ENCODE results near the gene SPACA4. TPM values are rescaled to one million over a fixed set of nuclear protein-coding genes. Genes with fewer than 3 reads are reported as not detected.

Gene SPACA4
- total RNA-seq, 2 experiments from 2014 or later, result not detected

DNA sequence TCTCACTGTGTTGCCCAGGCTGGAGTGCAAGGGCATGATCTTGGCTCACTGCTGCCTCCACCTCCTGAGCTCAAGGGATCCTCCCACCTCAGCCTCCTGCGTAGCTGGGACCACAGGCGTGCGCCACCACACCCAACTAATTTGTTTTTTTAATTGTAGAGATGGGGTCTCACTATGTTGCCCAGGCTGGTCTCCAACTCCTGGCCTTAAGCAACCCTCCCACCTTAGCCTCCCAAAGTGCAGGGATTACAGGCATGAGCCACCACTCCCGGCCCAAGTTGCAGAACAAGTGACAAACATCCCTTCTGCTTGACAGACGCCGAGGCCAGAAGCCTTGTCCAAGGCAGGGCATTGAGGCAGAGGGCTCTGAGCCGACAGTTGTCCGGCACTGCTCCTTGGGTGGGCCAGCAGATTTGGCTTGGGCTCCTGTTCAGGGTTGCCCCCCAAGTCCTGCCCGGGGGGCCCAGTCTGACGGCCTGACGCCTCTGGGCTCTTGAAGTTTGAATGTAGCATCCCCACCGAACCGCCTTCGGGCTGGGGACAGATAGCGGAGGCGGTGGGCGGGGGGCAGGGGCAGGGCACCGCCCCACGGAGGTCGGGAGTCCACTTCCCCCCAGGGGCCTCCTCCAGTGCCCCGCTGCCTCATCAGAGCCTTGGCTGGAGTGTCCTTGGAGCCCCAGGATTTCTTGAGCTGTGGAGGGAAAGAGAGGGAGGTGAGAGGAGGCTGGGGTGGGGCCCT is 5.7 kb upstream of the SPACA4 start:
- DNase-seq (no peak), ATAC-seq (no peak)
- Mint-ChIP-seq H3K27ac (no peak overlapping the region), H3K36me3 (ENCODE audit: low read depth) (no peaks in the 10 kb centered on the region), H3K4me1 (ENCODE audit: low read depth) (peaks cover 2% of the 10 kb centered on the region), H3K27me3 (ENCODE audit: low read depth) (no peaks in the 10 kb centered on the region), H3K4me3 (no peak overlapping the region), H3K9me3 (ENCODE audit: insufficient read depth) (no peaks in the 10 kb centered on the region)
- CTCF ChIA-PET, result no interaction called here
- POLR2A ChIA-PET, result no interaction called here

DNA sequence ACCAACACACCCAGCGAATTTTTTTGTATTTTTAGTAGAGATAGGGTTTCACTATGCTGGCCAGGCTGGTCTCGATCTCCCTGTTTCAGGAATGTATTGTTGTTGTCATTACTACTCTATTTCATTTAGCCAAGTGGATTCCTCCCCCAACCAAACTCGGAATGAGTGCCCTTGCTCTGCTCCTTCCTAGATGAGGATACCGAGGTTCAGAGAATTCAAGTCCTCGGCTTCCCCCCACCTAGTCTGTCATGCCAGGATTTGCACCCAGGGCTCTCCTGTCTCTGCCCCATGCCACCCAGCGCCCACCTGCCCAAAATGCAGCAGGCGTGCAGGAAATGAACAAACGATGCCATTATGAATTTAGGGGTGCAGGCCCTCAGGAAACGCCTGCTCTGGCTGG is 3.5 kb upstream of the SPACA4 start:
- ATAC-seq, result no peak
- POLR2A ChIA-PET, result interaction anchor here (1.5 kb wide), 1 partner anchor 16 kb away, joined by 4 read pairs; the partner anchor contains the start of genes RPL18 and SPHK2
- Mint-ChIP-seq H3K4me1 (ENCODE audit: low read depth) (no peaks in the 10 kb centered on the region), H3K36me3 (ENCODE audit: low read depth) (no peaks in the 10 kb centered on the region), H3K27me3 (ENCODE audit: low read depth) (no peaks in the 10 kb centered on the region), H3K4me3 (no peak overlapping the region), H3K27ac (no peak overlapping the region), H3K9me3 (ENCODE audit: insufficient read depth) (no peaks in the 10 kb centered on the region)
- CTCF ChIA-PET, result no interaction called here
- no peak for DNase-seq

DNA sequence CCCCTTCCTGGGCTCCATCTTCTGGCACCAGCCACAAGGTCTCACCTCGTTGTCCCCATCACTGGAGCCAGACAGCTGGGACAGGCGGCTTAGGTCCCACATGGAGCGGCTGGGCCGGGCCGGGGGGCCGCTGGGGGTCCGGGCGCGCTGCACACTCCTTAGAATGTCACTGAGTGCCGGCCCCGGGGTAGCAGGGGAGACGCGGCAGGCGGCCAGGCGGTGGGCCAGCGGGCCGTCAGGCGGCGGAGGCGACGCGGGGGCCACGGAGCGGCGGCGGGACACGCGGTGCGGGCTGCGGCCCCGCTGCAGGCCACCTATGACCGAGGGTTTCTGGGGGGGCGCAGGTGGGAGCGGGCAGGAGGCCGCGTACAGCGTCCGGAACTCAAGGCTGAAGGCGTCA is 3.1 kb upstream of the SPACA4 start:
- Mint-ChIP-seq H3K27me3 (ENCODE audit: low read depth) (no peaks in the 10 kb centered on the region), H3K4me1 (ENCODE audit: low read depth) (no peaks in the 10 kb centered on the region), H3K27ac (no peak overlapping the region), H3K4me3 (no peak overlapping the region), H3K36me3 (ENCODE audit: low read depth) (no peaks in the 10 kb centered on the region), H3K9me3 (ENCODE audit: insufficient read depth) (no peaks in the 10 kb centered on the region)
- ATAC-seq, result no peak
- CTCF ChIA-PET, result no interaction called here
- no peak for DNase-seq
- POLR2A ChIA-PET, result no interaction called here

DNA sequence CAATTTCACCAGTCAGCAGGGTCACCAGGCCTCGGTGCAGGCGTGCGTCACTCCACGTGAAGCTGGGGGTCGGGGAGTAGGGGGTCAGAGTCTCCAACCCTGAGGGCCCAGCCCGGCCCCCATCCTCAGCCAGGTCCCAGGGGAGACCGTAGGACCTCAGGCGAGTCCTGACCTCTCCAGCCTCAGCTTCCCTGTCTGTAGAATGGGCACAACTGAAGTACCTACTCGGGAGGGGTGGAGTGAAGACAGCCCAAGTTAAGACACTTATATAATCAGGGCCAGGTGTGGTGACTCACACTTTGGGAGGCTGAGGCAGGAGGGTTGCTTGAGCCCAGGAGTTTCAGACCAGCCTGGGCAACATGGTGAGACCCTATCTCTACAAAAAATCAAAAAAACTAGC is 2.7 kb upstream of the SPACA4 start:
- H3K27me3 Mint-ChIP-seq (ENCODE audit: low read depth), result no peaks in the 10 kb centered on the region
- H3K4me3 Mint-ChIP-seq, result no peak overlapping the region
- ATAC-seq, result no peak
- peaks cover 3% of the 10 kb centered on the region for H3K4me1 Mint-ChIP-seq (ENCODE audit: low read depth)
- ChIA-PET POLR2A (no interaction called here), CTCF (no interaction called here)
- H3K9me3 Mint-ChIP-seq (ENCODE audit: insufficient read depth), result no peaks in the 10 kb centered on the region
- no peaks in the 10 kb centered on the region for H3K36me3 Mint-ChIP-seq (ENCODE audit: low read depth)
- no peak for DNase-seq
- no peak overlapping the region for H3K27ac Mint-ChIP-seq

DNA sequence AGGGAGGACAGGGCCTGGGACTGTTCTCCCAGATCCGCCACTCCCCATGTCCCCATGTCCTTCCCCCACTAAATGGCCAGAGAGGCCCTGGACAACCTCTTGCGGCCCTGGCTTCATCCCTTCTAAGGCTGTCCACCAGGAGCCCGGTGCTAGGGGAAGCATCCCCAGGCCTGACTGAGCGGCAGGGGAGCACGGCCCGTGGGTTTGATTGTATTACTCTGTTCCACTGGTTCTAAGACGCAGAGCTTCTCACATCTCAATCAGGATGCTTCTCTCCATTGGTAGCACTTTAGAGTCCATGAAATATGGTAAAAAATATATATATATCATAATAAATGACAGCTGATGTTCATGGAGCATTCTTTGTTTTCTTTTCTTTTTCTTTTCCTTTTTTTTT is 815 bp downstream of the SPACA4 start:
- CTCF ChIA-PET, result interaction anchor here (2.0 to 3.4 kb wide), 5 partner anchors 15 to 117 kb away, joined by 4 to 32 read pairs (median 27); no protein-coding TSS in a partner anchor

DNA sequence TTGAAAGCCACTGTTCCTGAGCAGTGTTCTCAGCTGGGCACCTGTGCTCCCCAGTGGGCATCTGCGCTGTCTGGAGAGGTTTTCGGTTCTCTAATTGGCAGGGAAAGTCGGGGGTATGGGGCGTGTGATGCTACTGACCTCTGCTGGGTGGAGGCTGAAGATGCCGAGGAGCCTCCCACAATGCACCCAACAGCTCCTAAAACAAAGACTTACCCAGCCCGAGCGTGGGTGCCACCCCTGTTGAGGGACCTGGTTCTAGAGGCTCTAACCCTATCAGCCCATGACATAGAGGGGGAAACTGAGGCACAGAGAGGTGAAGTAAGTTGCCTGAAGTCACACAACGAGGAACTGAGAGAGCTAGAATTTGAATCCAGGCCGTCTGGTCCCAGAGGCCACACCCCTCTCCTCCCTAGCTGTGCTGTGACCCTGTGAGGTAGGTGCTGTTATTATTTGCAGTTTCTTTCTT is 2.3 kb downstream of the SPACA4 start:
- H3K4me3 Mint-ChIP-seq, result no peak overlapping the region

More for the DNA sequence above, 815 bp downstream of the SPACA4 start:
- Mint-ChIP-seq H3K27ac (no peak overlapping the region), H3K4me1 (ENCODE audit: low read depth) (peaks cover 4% of the 10 kb centered on the region), H3K9me3 (ENCODE audit: insufficient read depth) (no peaks in the 10 kb centered on the region), H3K4me3 (no peak overlapping the region), H3K27me3 (ENCODE audit: low read depth) (no peaks in the 10 kb centered on the region), H3K36me3 (ENCODE audit: low read depth) (no peaks in the 10 kb centered on the region)
- POLR2A ChIA-PET, result interaction anchor here (1.4 kb wide), 1 partner anchor 33 kb away, joined by 5 read pairs; no protein-coding TSS in a partner anchor
- DNase-seq, result no peak
- no peak for ATAC-seq

DNA sequence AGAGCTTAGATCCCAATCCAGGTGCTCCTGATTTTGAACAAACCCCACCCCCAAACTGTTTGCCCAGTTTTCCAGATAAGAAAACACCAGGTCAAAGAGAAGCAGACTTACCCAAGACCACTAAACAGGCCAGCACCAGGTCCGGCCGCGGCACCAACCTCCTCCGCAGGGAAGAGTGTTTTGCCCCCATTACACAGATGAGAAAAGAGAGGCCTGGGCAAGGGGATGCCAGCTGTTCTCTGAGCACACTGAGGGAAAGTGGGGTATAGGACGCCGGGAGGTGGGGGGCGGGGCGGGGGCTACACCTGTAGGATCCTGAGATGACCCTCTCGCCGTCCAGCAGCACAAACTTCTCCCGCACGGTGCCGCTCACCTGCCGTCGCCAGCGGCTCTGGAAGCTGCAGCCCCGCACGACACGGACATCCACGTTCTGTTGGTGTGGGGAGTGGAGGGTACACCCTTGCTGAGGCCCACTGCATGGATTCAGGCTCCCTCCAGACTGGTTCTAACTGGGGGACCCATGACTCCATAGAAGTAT is 3.1 kb downstream of the SPACA4 start:
- Mint-ChIP-seq H3K27me3 (ENCODE audit: low read depth) (no peaks in the 10 kb centered on the region), H3K27ac (no peak overlapping the region), H3K4me1 (ENCODE audit: low read depth) (peaks cover 4% of the 10 kb centered on the region), H3K36me3 (ENCODE audit: low read depth) (peaks cover 7% of the 10 kb centered on the region), H3K4me3 (no peak overlapping the region), H3K9me3 (ENCODE audit: insufficient read depth) (no peaks in the 10 kb centered on the region)
- ATAC-seq, result no peak
- POLR2A ChIA-PET, result interaction anchor here (0.6 to 1.5 kb wide), 3 partner anchors 9 to 14 kb away, joined by 4 to 11 read pairs (median 5); partner anchors contain the start of genes RPL18 and SPHK2
- CTCF ChIA-PET, result interaction anchor here (0.8 to 3.4 kb wide), 15 partner anchors 8 to 276 kb away, joined by 3 to 32 read pairs (median 6); partner anchors contain the start of genes RPL18, SPHK2, SYNGR4 and TMEM143
- DNase-seq, result no peak

More for the DNA sequence above, 2.3 kb downstream of the SPACA4 start:
- Mint-ChIP-seq H3K27ac (peak overlapping the region; percentile 46), H3K9me3 (ENCODE audit: insufficient read depth) (no peaks in the 10 kb centered on the region), H3K36me3 (ENCODE audit: low read depth) (peaks cover 3% of the 10 kb centered on the region), H3K4me1 (ENCODE audit: low read depth) (peaks cover 4% of the 10 kb centered on the region), H3K27me3 (ENCODE audit: low read depth) (no peaks in the 10 kb centered on the region)
- DNase-seq (peak; percentile 71), ATAC-seq (peak; percentile 79)
- POLR2A ChIA-PET, result interaction anchor here (0.6 to 1.5 kb wide), 5 partner anchors 9 to 219 kb away, joined by 3 to 11 read pairs (median 3); partner anchors contain the start of genes RPL18 and SPHK2
- CTCF ChIA-PET, result interaction anchor here (0.6 to 3.4 kb wide), 22 partner anchors 9 to 295 kb away, joined by 3 to 32 read pairs (median 4); partner anchors contain the start of genes KDELR1, RPL18, SPHK2 and SYNGR4

DNA sequence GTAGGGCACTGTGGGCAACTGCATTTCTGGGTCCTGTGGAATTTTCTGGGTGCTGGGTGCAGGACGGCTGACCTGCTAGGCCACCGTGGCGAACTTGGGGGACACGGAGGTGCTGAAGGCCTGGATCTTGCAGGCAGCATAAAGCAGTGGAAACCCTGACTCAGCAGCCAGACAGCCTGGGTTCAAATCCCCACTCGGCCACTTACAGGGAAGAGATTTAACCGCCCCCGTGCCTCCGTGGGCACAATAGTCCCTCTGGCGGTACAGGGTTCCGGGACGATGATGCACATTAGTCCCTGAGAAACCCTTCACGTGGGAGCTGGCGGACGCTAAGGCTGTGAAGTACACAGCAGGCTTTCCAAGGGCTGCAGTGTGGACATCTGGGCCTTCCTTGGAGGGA is 5.3 kb downstream of the SPACA4 start:
- H3K9me3 Mint-ChIP-seq (ENCODE audit: insufficient read depth), result no peaks in the 10 kb centered on the region
- no peak overlapping the region for H3K4me3 Mint-ChIP-seq
- ATAC-seq, result no peak
- DNase-seq, result peak; percentile 21
- ChIA-PET CTCF (no interaction called here), POLR2A (no interaction called here)
- H3K4me1 Mint-ChIP-seq (ENCODE audit: low read depth), result peaks cover 15% of the 10 kb centered on the region
- no peaks in the 10 kb centered on the region for H3K27me3 Mint-ChIP-seq (ENCODE audit: low read depth)
- peaks cover 25% of the 10 kb centered on the region for H3K36me3 Mint-ChIP-seq (ENCODE audit: low read depth)
- H3K27ac Mint-ChIP-seq, result no peak overlapping the region

DNA sequence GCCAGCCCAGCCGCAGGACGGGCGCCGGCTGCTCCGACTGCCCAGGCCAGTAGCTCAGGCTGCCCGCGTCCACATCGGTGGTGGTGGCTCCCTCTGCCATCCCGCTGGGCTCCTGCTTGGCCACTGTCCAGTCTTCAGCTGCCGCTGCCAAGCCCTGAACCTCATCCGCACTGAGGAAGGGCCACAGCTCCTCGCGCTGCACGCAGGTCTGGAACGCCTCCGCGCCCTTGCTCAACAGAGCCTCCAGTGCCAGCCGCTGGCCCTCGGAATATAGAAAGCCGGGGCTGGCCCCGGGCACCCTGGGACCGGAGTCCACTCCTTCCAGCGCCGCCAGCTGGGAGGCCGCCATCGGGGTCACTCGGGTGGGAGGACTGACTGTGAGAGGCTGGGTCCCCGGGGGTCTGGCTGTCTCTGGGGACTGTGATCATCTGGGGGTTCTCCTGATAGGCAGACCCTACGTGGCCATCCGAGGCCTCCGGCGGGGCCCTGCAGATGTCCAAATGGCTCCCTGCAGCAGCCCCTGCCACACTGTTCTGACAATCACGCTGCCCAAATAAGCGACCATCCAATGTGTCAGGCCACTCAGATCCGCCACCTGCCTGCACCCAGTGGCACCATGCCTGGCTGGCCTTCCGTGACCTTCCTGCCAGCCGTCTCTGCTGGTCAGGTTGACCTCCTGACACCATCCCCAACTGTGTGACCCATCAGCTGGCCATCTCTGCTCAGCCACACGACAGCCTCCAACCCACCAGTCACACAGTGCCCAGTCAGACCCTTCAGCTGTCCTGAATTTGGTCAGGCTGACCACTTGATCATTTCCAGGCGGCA is 6.7 kb downstream of the SPACA4 start:
- POLR2A ChIA-PET, result no interaction called here
- Mint-ChIP-seq H3K36me3 (ENCODE audit: low read depth) (peaks cover 38% of the 10 kb centered on the region), H3K27me3 (ENCODE audit: low read depth) (no peaks in the 10 kb centered on the region), H3K27ac (peak overlapping the region; percentile 10), H3K9me3 (ENCODE audit: insufficient read depth) (no peaks in the 10 kb centered on the region), H3K4me1 (ENCODE audit: low read depth) (peaks cover 23% of the 10 kb centered on the region), H3K4me3 (no peak overlapping the region)
- CTCF ChIA-PET, result no interaction called here
- DNase-seq, result no peak
- ATAC-seq, result peak; percentile 13

DNA sequence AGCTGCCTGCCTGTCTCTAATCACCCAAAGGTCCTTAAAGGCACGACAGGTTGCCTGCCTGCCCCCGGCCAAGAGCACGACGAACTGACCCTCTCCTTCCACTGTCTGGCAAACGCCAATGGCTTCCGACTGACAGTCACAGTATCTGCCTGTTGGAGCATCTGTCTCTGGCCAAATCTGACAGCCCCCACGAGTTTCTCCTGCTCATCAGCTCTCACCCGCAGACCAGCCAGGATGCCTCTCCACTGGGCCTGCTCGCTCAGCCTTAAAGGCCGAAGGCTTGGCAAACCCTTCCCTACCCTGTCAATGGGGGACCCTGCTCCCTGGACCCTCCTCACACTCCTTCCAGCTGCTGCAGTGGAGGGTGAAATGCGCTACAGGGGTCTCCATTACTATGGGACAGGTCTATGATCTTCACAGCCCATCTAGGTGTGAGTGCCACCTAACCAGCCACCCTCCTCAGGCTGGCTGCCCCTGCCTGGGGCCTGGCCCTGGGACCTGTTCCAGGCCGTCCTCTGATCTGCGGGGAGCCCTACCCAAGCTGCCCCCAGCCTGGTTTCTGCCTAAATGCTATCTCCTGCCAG is 7.4 kb downstream of the SPACA4 start:
- POLR2A ChIA-PET, result no interaction called here
- Mint-ChIP-seq H3K9me3 (ENCODE audit: insufficient read depth) (no peaks in the 10 kb centered on the region), H3K4me1 (ENCODE audit: low read depth) (peaks cover 19% of the 10 kb centered on the region), H3K27me3 (ENCODE audit: low read depth) (no peaks in the 10 kb centered on the region), H3K4me3 (no peak overlapping the region), H3K36me3 (ENCODE audit: low read depth) (peaks cover 45% of the 10 kb centered on the region), H3K27ac (peak overlapping the region; percentile 10)
- DNase-seq, result peak; percentile 23
- CTCF ChIA-PET, result no interaction called here
- ATAC-seq, result no peak

DNA sequence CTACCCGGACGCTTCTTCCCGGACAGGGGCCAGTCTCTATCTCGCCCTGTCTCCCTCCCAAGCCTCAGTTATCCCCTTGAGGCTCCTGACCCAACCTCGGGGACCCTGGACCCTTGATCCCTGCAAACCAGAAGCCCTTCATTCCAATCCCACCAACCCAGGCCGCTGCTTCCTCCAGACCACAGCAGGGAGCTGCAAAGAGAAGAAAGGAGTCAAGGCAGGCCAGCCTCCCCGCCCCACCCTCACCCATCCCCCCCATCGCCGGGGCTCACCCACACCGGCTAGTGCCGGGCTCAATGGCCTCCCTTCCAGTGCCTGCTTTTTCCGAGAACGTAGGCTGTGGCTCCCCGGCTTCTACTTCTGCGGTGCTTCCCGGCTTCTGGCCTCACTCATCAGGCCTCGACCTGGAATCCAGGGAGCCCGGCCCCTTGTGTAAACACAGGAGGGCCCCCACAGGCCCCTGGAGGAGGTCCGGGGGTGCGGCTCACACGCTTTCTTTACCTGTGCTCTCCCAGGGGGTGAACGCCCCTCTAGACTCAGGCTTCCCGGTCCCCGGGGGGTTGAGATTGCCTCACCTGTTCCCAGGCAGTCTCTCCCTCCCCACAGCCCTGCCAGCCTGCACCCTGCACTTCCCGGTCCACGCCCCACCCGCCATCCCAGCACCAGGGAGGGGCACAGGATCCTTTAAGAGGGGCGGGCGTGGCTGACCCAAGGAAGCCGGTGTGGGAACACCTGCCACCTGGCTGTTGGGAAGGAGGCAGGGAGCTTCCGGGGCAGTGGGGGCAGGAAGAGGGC is 8.1 kb downstream of the SPACA4 start, which contains the start of gene FAM83E:
TSS of gene FAM83E (minus strand) at position 641 of the 795 bp plus-strand sequence. CDS start 1,704 bp downstream, outside the sequence.
- H3K4me3 Mint-ChIP-seq, result peak within 1 kb of the TSS; percentile 8
- no peaks in the 10 kb centered on the region for H3K9me3 Mint-ChIP-seq (ENCODE audit: insufficient read depth)
- DNase-seq (no peak), ATAC-seq (no peak)
- peak within 1 kb of the TSS; percentile 10 for H3K27ac Mint-ChIP-seq
- CTCF ChIA-PET, result no interaction called here
- POLR2A ChIA-PET, result no interaction called here
- H3K36me3 Mint-ChIP-seq (ENCODE audit: low read depth), result peaks cover 48% of the 10 kb centered on the region
- H3K27me3 Mint-ChIP-seq (ENCODE audit: low read depth), result no peaks in the 10 kb centered on the region
- H3K4me1 Mint-ChIP-seq (ENCODE audit: low read depth), result peaks cover 21% of the 10 kb centered on the region

Measured in activated CD8-positive, alpha-beta T cell treated with anti-CD3 and anti-CD28 coated beads, Interleukin-2, amount 10 ng/mL, durations not matched to agents 7 days and 5 days (primary cell).